Brain microvascular endothelial cell (primary cell): Measurements from ENCODE around the gene YPEL5.
A peak's percentile ranks its signal among the peaks of the same experiment; 100 is the strongest.
"Not testable (repeated sequence)": the region's sequence is repeated elsewhere in the genome, so short reads cannot be mapped to it uniquely, and the experiment has no call there.

Experiments used
- DNase-seq: peaks from one replicate; pipeline ENCODE4 v3.0.0-alpha.2; 2020
- H3K27ac ChIP-seq: fragments of 250-450 bp; sonication (Bioruptor Pico); 2 replicates; pipeline ENCODE4 v1.5.1; 2020; ENCODE audit warnings: mild to moderate bottlenecking, moderate library complexity
- H3K27me3 ChIP-seq: fragments of 250-450 bp; sonication (Bioruptor Pico); replicated peaks from 2 replicates; pipeline ENCODE4 v1.5.1; 2020; ENCODE audit warnings: mild to moderate bottlenecking
- H3K36me3 ChIP-seq: fragments of 250-450 bp; sonication (Bioruptor Pico); replicated peaks from 2 replicates; pipeline ENCODE4 v1.5.1; 2020; ENCODE audit warnings: mild to moderate bottlenecking
- H3K4me3 ChIP-seq: 2 replicates; pipeline ENCODE4 v1.5.1; 2011; ENCODE audit warnings: low read depth, mild to moderate bottlenecking, control low read depth, low read length, moderate library complexity
- CTCF ChIP-seq: IDR thresholded peaks from 2 replicates; pipeline ENCODE4 v1.5.1; 2011; ENCODE audit warnings: low read depth, mild to moderate bottlenecking, moderate library complexity, low read length, control low read depth, inconsistent platforms; ENCODE audit errors: missing control alignments
- in situ Hi-C: cut with HindIII; loops from 2 replicates; pipeline ENCODE4 v1.10.0; 2017; ENCODE audit warnings: low sequenced_read_pairs, low pct_ligation_motif_present

YPEL5 gene

GRCh38 chr2:30146337-30147195 is at the start of gene YPEL5:
TSS of gene YPEL5 (plus strand) at chr2:30147007. CDS start at chr2:30156652, 9,645 bp downstream.
- no peak for TF ChIP-seq CTCF
- Histone ChIP-seq H3K27me3 (no peaks in the 10 kb centered on the region), H3K27ac (peak within 1 kb of the TSS; percentile 96), H3K4me3 (peak within 1 kb of the TSS; percentile 84), H3K36me3 (no peaks in the 10 kb centered on the region)
- in situ Hi-C loops, result no loop called here
- DNase-seq, result peak; percentile 99

- no peak for DNase-seq
- Histone ChIP-seq H3K4me3 (no peak overlapping the region), H3K27me3 (no peaks in the 10 kb centered on the region), H3K27ac (no peak overlapping the region), H3K36me3 (no peaks in the 10 kb centered on the region)
- no peak for TF ChIP-seq CTCF
- in situ Hi-C loops, result no loop called here
These were observed 48.4 kb upstream of the YPEL5 start for GRCh38 chr2:30098266-30099005.

- in situ Hi-C loops, H3K36me3 ChIP-seq, H3K27me3 ChIP-seq: not testable (repeated sequence)
These were observed 47.4 kb upstream of the YPEL5 start for GRCh38 chr2:30099366-30099765.

GRCh38 chr2:30100691-30101090 is 46.1 kb upstream of the YPEL5 start:
- DNase-seq, H3K27me3 ChIP-seq, H3K4me3 ChIP-seq, in situ Hi-C loops, H3K36me3 ChIP-seq, H3K27ac ChIP-seq: not testable (repeated sequence)

More at GRCh38 chr2:30099366-30099765, 47.4 kb upstream of the YPEL5 start:
- H3K27ac ChIP-seq, H3K4me3 ChIP-seq, DNase-seq: not testable (repeated sequence)

GRCh38 chr2:30104307-30104706 is 42.5 kb upstream of the YPEL5 start:
- H3K4me3 ChIP-seq, result no peak overlapping the region
- no peak overlapping the region for H3K27ac ChIP-seq
- in situ Hi-C loops, result no loop called here
- no peaks in the 10 kb centered on the region for H3K36me3 ChIP-seq
- H3K27me3 ChIP-seq, result no peaks in the 10 kb centered on the region
- DNase-seq, result no peak
- no peak for TF ChIP-seq CTCF

- H3K36me3 ChIP-seq, result no peaks in the 10 kb centered on the region
- H3K27ac ChIP-seq, result no peak overlapping the region
- no peak overlapping the region for H3K4me3 ChIP-seq
- in situ Hi-C loops, result no loop called here
- no peak for TF ChIP-seq CTCF
- no peaks in the 10 kb centered on the region for H3K27me3 ChIP-seq
- no peak for DNase-seq
These were observed 41.3 kb upstream of the YPEL5 start for GRCh38 chr2:30105556-30105955.
